ENCODE measurements around the gene NLGN4X.

The NLGN4X gene

GRCh38 chrX:5876984-5877596 lies 351.6 kb downstream of the NLGN4X start:
- H3K9me3 ChIP-seq (ENCODE audit: control insufficient read depth, insufficient read depth, low read depth, low read length): no peaks in the 10 kb centered on the region
- no peaks in the 10 kb centered on the region for H3K36me3 ChIP-seq (ENCODE audit: control insufficient read depth, insufficient read depth, low read length)
- no peak overlapping the region for H3K4me3 ChIP-seq (ENCODE audit: low read depth, low read length)
- H3K27me3 ChIP-seq (ENCODE audit: control insufficient read depth, insufficient read depth, low read length): no peaks in the 10 kb centered on the region
- H3K27ac ChIP-seq (ENCODE audit: low read depth, low read length): no peak overlapping the region
- peaks cover 12% of the 10 kb centered on the region; the same call in 1 of the 2 replicates for H3K4me1 ChIP-seq (ENCODE audit: control insufficient read depth, insufficient read depth, low read length)
- no peak overlapping the region for H3K9ac ChIP-seq (ENCODE audit: low read length)

DNA sequence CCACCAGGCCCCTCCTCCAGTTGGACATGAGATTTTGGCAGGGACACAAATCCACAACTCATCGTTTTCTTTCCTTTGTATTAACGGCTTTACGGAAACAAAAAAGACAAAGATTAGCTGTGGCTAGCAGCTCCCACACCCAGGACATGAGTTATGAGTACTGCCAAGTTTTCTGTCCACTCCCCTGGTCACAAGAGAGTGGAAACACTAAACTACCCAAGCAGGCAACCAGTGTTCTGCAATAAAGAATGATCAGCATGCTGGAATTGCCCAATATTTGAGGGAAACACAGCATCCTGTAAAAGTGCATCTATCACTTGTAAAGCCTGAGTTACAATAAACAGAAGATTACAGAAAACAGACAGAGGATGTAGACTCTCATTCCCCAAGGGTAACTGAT lies 358.4 kb downstream of the NLGN4X start:
- Histone ChIP-seq H3K27ac (ENCODE audit: low read depth, low read length) (no peak overlapping the region), H3K4me1 (ENCODE audit: control insufficient read depth, insufficient read depth, low read length) (peaks cover 12% of the 10 kb centered on the region; the same call in 1 of the 2 replicates), H3K27me3 (ENCODE audit: control insufficient read depth, insufficient read depth, low read length) (no peaks in the 10 kb centered on the region), H3K9ac (ENCODE audit: low read length) (no peak overlapping the region), H3K9me3 (ENCODE audit: control insufficient read depth, insufficient read depth, low read depth, low read length) (no peaks in the 10 kb centered on the region), H3K4me3 (ENCODE audit: low read depth, low read length) (no peak overlapping the region), H3K36me3 (ENCODE audit: control insufficient read depth, insufficient read depth, low read length) (no peaks in the 10 kb centered on the region)

- Histone ChIP-seq H3K27ac (ENCODE audit: low read depth, low read length) (no peak overlapping the region), H3K27me3 (ENCODE audit: control insufficient read depth, insufficient read depth, low read length) (no peaks in the 10 kb centered on the region), H3K4me1 (ENCODE audit: control insufficient read depth, insufficient read depth, low read length) (peaks cover 12% of the 10 kb centered on the region; the same call in 1 of the 2 replicates)
Measured at GRCh38 chrX:5869786-5870185, 358.9 kb downstream of the NLGN4X start.

GRCh38 chrX:5867778-5868177 lies 360.9 kb downstream of the NLGN4X start:
- no peak overlapping the region for H3K27ac ChIP-seq (ENCODE audit: low read depth, low read length)

More at GRCh38 chrX:5869786-5870185, 358.9 kb downstream of the NLGN4X start:
- Histone ChIP-seq H3K9ac (ENCODE audit: low read length) (no peak overlapping the region), H3K4me3 (ENCODE audit: low read depth, low read length) (no peak overlapping the region), H3K9me3 (ENCODE audit: control insufficient read depth, insufficient read depth, low read depth, low read length) (no peaks in the 10 kb centered on the region), H3K36me3 (ENCODE audit: control insufficient read depth, insufficient read depth, low read length) (no peaks in the 10 kb centered on the region)

DNA sequence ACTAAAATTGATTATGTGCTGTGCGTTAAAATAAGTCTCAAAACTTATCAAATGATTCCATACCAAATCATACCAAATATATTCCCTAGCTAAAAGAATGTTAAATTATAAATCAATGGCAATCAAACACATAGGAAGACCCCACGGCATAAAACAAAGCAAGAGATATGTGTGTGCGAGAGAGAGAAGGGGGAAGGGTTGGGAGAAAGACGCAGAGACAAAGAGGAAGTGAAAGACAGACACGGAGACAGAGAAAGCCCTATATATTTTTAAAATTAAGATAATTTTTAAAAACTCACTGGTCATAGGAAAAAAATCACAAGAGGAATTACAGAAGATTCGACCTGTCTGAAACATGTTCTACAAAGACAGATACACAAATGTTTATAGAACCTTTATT lies 371.4 kb downstream of the NLGN4X start:
- H3K4me1 ChIP-seq (ENCODE audit: control insufficient read depth, insufficient read depth, low read length): no peaks in the 10 kb centered on the region
- no peaks in the 10 kb centered on the region for H3K36me3 ChIP-seq (ENCODE audit: control insufficient read depth, insufficient read depth, low read length)
- H3K27ac ChIP-seq (ENCODE audit: low read depth, low read length): no peak overlapping the region
- no peaks in the 10 kb centered on the region for H3K9me3 ChIP-seq (ENCODE audit: control insufficient read depth, insufficient read depth, low read depth, low read length)
- no peak overlapping the region for H3K4me3 ChIP-seq (ENCODE audit: low read depth, low read length)
- H3K27me3 ChIP-seq (ENCODE audit: control insufficient read depth, insufficient read depth, low read length): no peaks in the 10 kb centered on the region
- no peak overlapping the region for H3K9ac ChIP-seq (ENCODE audit: low read length)

More at GRCh38 chrX:5867778-5868177, 360.9 kb downstream of the NLGN4X start:
- H3K36me3 ChIP-seq (ENCODE audit: control insufficient read depth, insufficient read depth, low read length): no peaks in the 10 kb centered on the region
- no peak overlapping the region for H3K9ac ChIP-seq (ENCODE audit: low read length)
- H3K27me3 ChIP-seq (ENCODE audit: control insufficient read depth, insufficient read depth, low read length): no peaks in the 10 kb centered on the region
- 0 out of 2 replicates have a peak, but pooled peaks cover 2% of the 10 kb centered on the region for H3K9me3 ChIP-seq (ENCODE audit: control insufficient read depth, insufficient read depth, low read depth, low read length)
- no peak overlapping the region for H3K4me3 ChIP-seq (ENCODE audit: low read depth, low read length)
- H3K4me1 ChIP-seq (ENCODE audit: control insufficient read depth, insufficient read depth, low read length): no peaks in the 10 kb centered on the region

DNA sequence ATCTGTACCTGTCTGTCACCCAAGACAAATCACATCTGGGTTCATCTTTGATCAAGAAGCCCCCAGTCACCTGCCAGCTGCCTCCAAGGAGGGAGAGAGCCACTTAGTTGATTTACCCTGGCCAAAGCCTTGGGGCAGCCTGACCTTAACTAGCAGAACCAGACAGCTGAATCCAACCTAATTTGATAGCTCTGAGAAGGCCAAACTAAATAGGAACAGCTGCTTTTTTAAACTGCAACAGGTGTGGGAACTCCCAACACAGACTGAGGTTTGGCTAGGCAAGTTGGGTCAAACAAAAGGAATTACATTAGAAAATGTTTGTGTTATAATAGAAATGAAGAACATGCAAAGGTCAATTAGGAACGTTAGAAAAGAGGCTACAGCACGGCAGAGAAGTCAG lies 375.7 kb downstream of the NLGN4X start:
- Histone ChIP-seq H3K9me3 (ENCODE audit: control insufficient read depth, insufficient read depth, low read depth, low read length) (no peaks in the 10 kb centered on the region), H3K9ac (ENCODE audit: low read length) (no peak overlapping the region), H3K4me3 (ENCODE audit: low read depth, low read length) (no peak overlapping the region), H3K36me3 (ENCODE audit: control insufficient read depth, insufficient read depth, low read length) (no peaks in the 10 kb centered on the region), H3K4me1 (ENCODE audit: control insufficient read depth, insufficient read depth, low read length) (no peaks in the 10 kb centered on the region), H3K27ac (ENCODE audit: low read depth, low read length) (no peak overlapping the region), H3K27me3 (ENCODE audit: control insufficient read depth, insufficient read depth, low read length) (no peaks in the 10 kb centered on the region)

GRCh38 chrX:5842601-5843000 lies 386.1 kb downstream of the NLGN4X start:
- H3K36me3 ChIP-seq (ENCODE audit: control insufficient read depth, insufficient read depth, low read length): no peaks in the 10 kb centered on the region
- H3K27ac ChIP-seq (ENCODE audit: low read depth, low read length): no peak overlapping the region
- no peaks in the 10 kb centered on the region for H3K9me3 ChIP-seq (ENCODE audit: control insufficient read depth, insufficient read depth, low read depth, low read length)
- no peaks in the 10 kb centered on the region for H3K27me3 ChIP-seq (ENCODE audit: control insufficient read depth, insufficient read depth, low read length)
- no peak overlapping the region for H3K4me3 ChIP-seq (ENCODE audit: low read depth, low read length)
- H3K9ac ChIP-seq (ENCODE audit: low read length): no peak overlapping the region
- H3K4me1 ChIP-seq (ENCODE audit: control insufficient read depth, insufficient read depth, low read length): no peaks in the 10 kb centered on the region
